H9 (cell line): ENCODE measurements around the gene NXPH3. TPM values are rescaled to one million over a fixed set of nuclear protein-coding genes. Genes with fewer than 3 reads are reported as not detected.

ENCODE experiments used
- DNase-seq: peaks from one replicate; pipeline ENCODE4 v3.0.0-alpha.2; 2017
- H2AFZ ChIP-seq: one replicate; pipeline ENCODE4 v1.6.1; 2013; ENCODE audit warnings: mild to moderate bottlenecking, low read length, control low read depth, moderate library complexity
- H2AK5ac ChIP-seq: 2 replicates; pipeline ENCODE4 v1.6.1; 2013; ENCODE audit warnings: low read length, control low read depth, mixed read lengths; ENCODE audit not compliant: insufficient read length
- H2BK120ac ChIP-seq: one replicate; pipeline ENCODE4 v1.6.1; 2013; ENCODE audit warnings: low read depth, mild to moderate bottlenecking, low read length, control low read depth, inconsistent platforms; ENCODE audit not compliant: poor library complexity, severe bottlenecking
- H2BK12ac ChIP-seq: 2 replicates; pipeline ENCODE4 v1.6.1; 2013; ENCODE audit warnings: low read length, control low read depth, mixed read lengths, low read depth; ENCODE audit not compliant: insufficient read length
- H2BK15ac ChIP-seq: 2 replicates; pipeline ENCODE4 v1.6.1; 2013; ENCODE audit warnings: low read depth, low read length, control low read depth
- H2BK20ac ChIP-seq: one replicate; pipeline ENCODE4 v1.6.1; 2013; ENCODE audit warnings: low read depth, mild to moderate bottlenecking, low read length, control low read depth, inconsistent platforms; ENCODE audit not compliant: poor library complexity, severe bottlenecking
- H2BK5ac ChIP-seq: 2 replicates; pipeline ENCODE4 v1.6.1; 2013; ENCODE audit warnings: low read length, control low read depth, mixed read lengths; ENCODE audit not compliant: insufficient read length
- H3K14ac ChIP-seq: 2 replicates; pipeline ENCODE4 v1.6.1; 2013; ENCODE audit warnings: low read length, control low read depth; ENCODE audit not compliant: insufficient read depth
- H3K18ac ChIP-seq: 2 replicates; pipeline ENCODE4 v1.6.1; 2013; ENCODE audit warnings: low read depth, mild to moderate bottlenecking, mixed read lengths, low read length, control low read depth; ENCODE audit not compliant: insufficient read length
- H3K23ac ChIP-seq: 2 replicates; pipeline ENCODE4 v1.6.1; 2013; ENCODE audit warnings: low read length, control low read depth, mixed read lengths, low read depth; ENCODE audit not compliant: insufficient read length
- H3K23me2 ChIP-seq: 2 replicates; pipeline ENCODE4 v1.6.1; 2013; ENCODE audit warnings: low read depth, mild to moderate bottlenecking, mixed read lengths, low read length, control low read depth; ENCODE audit not compliant: insufficient read length, poor library complexity, severe bottlenecking
- H3K27ac ChIP-seq: 2 replicates; pipeline ENCODE4 v1.5.1; 2013; ENCODE audit warnings: low read length, control low read depth, mixed read lengths, low read depth; ENCODE audit not compliant: insufficient read length
- H3K27me3 ChIP-seq: 2 replicates; pipeline ENCODE4 v1.6.1; 2013; ENCODE audit warnings: low read length, control low read depth, inconsistent platforms; ENCODE audit not compliant: insufficient read depth
- H3K4ac ChIP-seq: 2 replicates; pipeline ENCODE4 v1.6.1; 2013; ENCODE audit warnings: low read depth, mild to moderate bottlenecking, control low read depth, inconsistent platforms, low read length, moderate library complexity
- H3K4me1 ChIP-seq: 2 replicates; pipeline ENCODE4 v1.6.1; 2013; ENCODE audit warnings: low read length, control low read depth, inconsistent platforms; ENCODE audit not compliant: insufficient read depth
- H3K4me2 ChIP-seq: 2 replicates; pipeline ENCODE4 v1.6.1; 2013; ENCODE audit warnings: low read length, control low read depth, mixed read lengths; ENCODE audit not compliant: insufficient read length, insufficient read depth
- H3K56ac ChIP-seq: 2 replicates; pipeline ENCODE4 v1.6.1; 2013; ENCODE audit warnings: low read depth, mild to moderate bottlenecking, mixed read lengths, low read length, control low read depth; ENCODE audit not compliant: insufficient read length
- H3K79me1 ChIP-seq: 2 replicates; pipeline ENCODE4 v1.6.1; 2013; ENCODE audit warnings: low read depth, mild to moderate bottlenecking, moderate library complexity, low read length, control low read depth, inconsistent platforms; ENCODE audit not compliant: insufficient read depth, poor library complexity, severe bottlenecking
- H3K79me2 ChIP-seq: 2 replicates; pipeline ENCODE4 v1.6.1; 2013; ENCODE audit warnings: low read length, control low read depth, inconsistent platforms; ENCODE audit not compliant: insufficient read depth
- H3K9ac ChIP-seq: 2 replicates; pipeline ENCODE4 v1.6.1; 2013; ENCODE audit warnings: low read length, control low read depth, mixed read lengths; ENCODE audit not compliant: insufficient read length; ENCODE audit errors: extremely low read depth
- H3K9me3 ChIP-seq: one replicate; pipeline ENCODE4 v1.6.1; 2013; ENCODE audit warnings: low read depth, low read length, inconsistent platforms; ENCODE audit not compliant: control insufficient read depth
- H3T11ph ChIP-seq: one replicate; pipeline ENCODE4 v1.6.1; 2013; ENCODE audit warnings: mild to moderate bottlenecking, low read length, control low read depth, inconsistent platforms
- H4K20me1 ChIP-seq: one replicate; pipeline ENCODE4 v1.6.1; 2013; ENCODE audit not compliant: control insufficient read depth, insufficient read length, insufficient read depth
- H4K5ac ChIP-seq: 2 replicates; pipeline ENCODE4 v1.6.1; 2013; ENCODE audit warnings: low read depth, mild to moderate bottlenecking, mixed read lengths, low read length, control low read depth; ENCODE audit not compliant: insufficient read length
- H4K8ac ChIP-seq: replicated peaks from 2 replicates; pipeline ENCODE4 v1.6.1; 2013; ENCODE audit warnings: low read length, control low read depth, mixed read lengths, low read depth; ENCODE audit not compliant: insufficient read length
- H4K91ac ChIP-seq: 2 replicates; pipeline ENCODE4 v1.6.1; 2013; ENCODE audit warnings: low read depth, mild to moderate bottlenecking, moderate library complexity, mixed read lengths, low read length, control low read depth; ENCODE audit not compliant: insufficient read length
- H3K27ac Mint-ChIP-seq, 3 experiments: 2 replicates in 2 of 3; 3 replicates in 1 of 3; pipeline ENCODE4 v1.8.0; 2020 to 2021; ENCODE audit warnings: mixed read lengths in 3 of 3, mild to moderate bottlenecking in 1 of 3, moderate library complexity in 1 of 3
- H3K27me3 Mint-ChIP-seq: 2 replicates; pipeline ENCODE4 v1.8.0; 2021; ENCODE audit warnings: low read depth, mild to moderate bottlenecking, moderate library complexity, mixed read lengths
- H3K36me3 Mint-ChIP-seq, 3 experiments: 2 replicates in 2 of 3; 3 replicates in 1 of 3; pipeline ENCODE4 v1.8.0; 2020 to 2021; ENCODE audit warnings: low read depth in 3 of 3, mixed read lengths in 3 of 3; ENCODE audit not compliant: insufficient read depth in 1 of 3
- H3K4me1 Mint-ChIP-seq, 2 experiments: 2 replicates each; pipeline ENCODE4 v1.8.0; 2020; ENCODE audit warnings: mixed read lengths in 2 of 2
- H3K4me3 Mint-ChIP-seq, 2 experiments: 2 replicates in 1 of 2; 3 replicates in 1 of 2; pipeline ENCODE4 v1.8.0; 2020 to 2021; ENCODE audit warnings: mild to moderate bottlenecking in 2 of 2, mixed read lengths in 2 of 2, moderate library complexity in 1 of 2
- H3K9me3 Mint-ChIP-seq, 2 experiments: 2 replicates in 1 of 2; 3 replicates in 1 of 2; pipeline ENCODE4 v1.8.0; 2020; ENCODE audit warnings: mild to moderate bottlenecking in 2 of 2, mixed read lengths in 2 of 2, moderate library complexity in 1 of 2
- WGBS: extraction: QIAGEN DNeasy Blood & Tissue Kit; methylation state at CpG from one replicate; pipeline ENCODE4 v1.1.7; 2013; ENCODE audit warnings: missing lambda C conversion rate, low lambda C conversion rate, mixed read lengths; ENCODE audit not compliant: insufficient read length; ENCODE audit errors: extremely low coverage; 5-methylcytosine and 5-hydroxymethylcytosine counted together
- total RNA-seq: library from RNA; stranded (reverse); gene quantifications from 2 replicates; pipeline ENCODE4 v1.2.1, GENCODE V29; 2021
- TF ChIP-seq, protein P1 (sequence below): fragments of 200-600 bp; sonication (generic); conservative IDR thresholded peaks from 3 replicates; pipeline ENCODE4 v1.8.0; 2021; ENCODE audit warnings: antibody characterized with exemption, mild to moderate bottlenecking

NXPH3 gene
- total RNA-seq, 1 experiment from 2014 or later = 1.3 TPM

DNA sequence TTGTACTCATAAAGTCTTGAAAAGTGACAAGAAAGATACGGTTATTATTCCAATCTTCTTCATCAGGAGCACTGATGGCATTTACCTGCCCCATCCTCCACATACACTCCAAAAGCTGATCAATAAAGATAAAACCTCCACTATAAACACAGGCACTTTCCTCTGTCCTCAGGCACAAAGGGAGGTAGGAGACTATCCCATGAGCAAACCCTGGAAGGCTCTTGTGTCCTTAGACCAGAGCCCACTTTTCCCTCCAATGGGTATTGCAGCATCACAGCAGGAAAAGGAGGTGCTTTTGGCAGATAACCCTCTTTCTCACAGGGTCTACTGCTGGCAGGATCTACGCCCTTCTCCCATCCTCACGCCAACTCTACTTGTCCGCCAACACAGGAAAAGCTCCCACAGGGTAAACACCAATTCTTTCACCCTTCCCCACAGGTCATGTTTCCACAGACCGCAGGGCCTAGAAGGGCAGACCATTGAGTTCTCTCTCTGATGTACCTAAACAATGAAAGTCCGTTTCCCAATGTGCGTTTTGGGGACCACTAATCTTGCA is 28.7 kb downstream of the NXPH3 start:
- no peaks in the 10 kb centered on the region for H3K9me3 Mint-ChIP-seq
- no peaks in the 10 kb centered on the region for H3K9me3 ChIP-seq
- H4K20me1 ChIP-seq = no peaks in the 10 kb centered on the region
- H3K27ac ChIP-seq = no peak overlapping the region
- H3K4ac ChIP-seq = no peak overlapping the region
- no peak overlapping the region for H4K5ac ChIP-seq
- H3K56ac ChIP-seq = no peak overlapping the region
- no peak overlapping the region for H2AK5ac ChIP-seq
- H3K36me3 Mint-ChIP-seq = peaks cover 4 to 62% (median 47%) of the 10 kb centered on the region in 3 experiments; a peak in 5 of 7 replicates
- H3K79me2 ChIP-seq = no peaks in the 10 kb centered on the region
- H4K8ac ChIP-seq = no peak overlapping the region
- no peaks in the 10 kb centered on the region for H3K27me3 ChIP-seq
- H2BK12ac ChIP-seq = no peak overlapping the region
- no peak overlapping the region for H2BK5ac ChIP-seq
- no peaks in the 10 kb centered on the region for H3K23me2 ChIP-seq
- DNase-seq = no peak
- no peak overlapping the region for H3K14ac ChIP-seq
- H3K79me1 ChIP-seq = no peaks in the 10 kb centered on the region
- H3K4me2 ChIP-seq = no peak overlapping the region
- no peak overlapping the region for H3K9ac ChIP-seq
- TF ChIP-seq, protein P1, sequence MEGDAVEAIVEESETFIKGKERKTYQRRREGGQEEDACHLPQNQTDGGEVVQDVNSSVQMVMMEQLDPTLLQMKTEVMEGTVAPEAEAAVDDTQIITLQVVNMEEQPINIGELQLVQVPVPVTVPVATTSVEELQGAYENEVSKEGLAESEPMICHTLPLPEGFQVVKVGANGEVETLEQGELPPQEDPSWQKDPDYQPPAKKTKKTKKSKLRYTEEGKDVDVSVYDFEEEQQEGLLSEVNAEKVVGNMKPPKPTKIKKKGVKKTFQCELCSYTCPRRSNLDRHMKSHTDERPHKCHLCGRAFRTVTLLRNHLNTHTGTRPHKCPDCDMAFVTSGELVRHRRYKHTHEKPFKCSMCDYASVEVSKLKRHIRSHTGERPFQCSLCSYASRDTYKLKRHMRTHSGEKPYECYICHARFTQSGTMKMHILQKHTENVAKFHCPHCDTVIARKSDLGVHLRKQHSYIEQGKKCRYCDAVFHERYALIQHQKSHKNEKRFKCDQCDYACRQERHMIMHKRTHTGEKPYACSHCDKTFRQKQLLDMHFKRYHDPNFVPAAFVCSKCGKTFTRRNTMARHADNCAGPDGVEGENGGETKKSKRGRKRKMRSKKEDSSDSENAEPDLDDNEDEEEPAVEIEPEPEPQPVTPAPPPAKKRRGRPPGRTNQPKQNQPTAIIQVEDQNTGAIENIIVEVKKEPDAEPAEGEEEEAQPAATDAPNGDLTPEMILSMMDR = no peak
- no peak overlapping the region for H3T11ph ChIP-seq
- no peak overlapping the region for H2BK20ac ChIP-seq
- H2BK15ac ChIP-seq = no peak overlapping the region
- no peak overlapping the region for H3K23ac ChIP-seq
- H3K4me1 Mint-ChIP-seq = peaks cover 7 to 17% of the 10 kb centered on the region in 2 experiments; a peak in 3 of 4 replicates
- H3K27ac Mint-ChIP-seq = no peak overlapping the region; a peak in 1 of 7 replicates
- H3K18ac ChIP-seq = no peak overlapping the region
- no CpG with 5 or more reads among the region's 7 CpGs for WGBS
- no peaks in the 10 kb centered on the region for H3K4me1 ChIP-seq
- H2AFZ ChIP-seq = no peak overlapping the region
- H3K27me3 Mint-ChIP-seq = no peaks in the 10 kb centered on the region
- H4K91ac ChIP-seq = no peak overlapping the region
- no peak overlapping the region for H2BK120ac ChIP-seq
- no peak overlapping the region for H3K4me3 Mint-ChIP-seq
